Keratinocyte (primary cell): Measurements from ENCODE around the gene SEL1L2. TPM values are rescaled to one million over a fixed set of nuclear protein-coding genes. Genes with fewer than 3 reads are reported as not detected.

ENCODE experiments used
- DNase-seq: peaks from one replicate; pipeline ENCODE4 v3.0.0-alpha.2; 2011; ENCODE audit warnings: low read depth, missing footprints, low spot score
- FAIRE-seq: peaks from 2 replicates; lab custom pipeline; 2011; peaks lifted over from hg19 to GRCh38; lab: Jason Lieb, UNC
- H2AFZ ChIP-seq: 2 replicates; pipeline ENCODE4 v1.6.0; 2012; ENCODE audit warnings: low read length, control low read depth, inconsistent platforms; ENCODE audit not compliant: control insufficient read depth
- H3K27ac ChIP-seq: 2 replicates; pipeline ENCODE4 v1.5.1; 2011; ENCODE audit warnings: low read length; ENCODE audit not compliant: control insufficient read depth, insufficient read depth
- H3K27me3 ChIP-seq: 3 replicates; pipeline ENCODE4 v1.6.0; 2011; ENCODE audit warnings: low read length; ENCODE audit not compliant: control insufficient read depth, insufficient read depth; ENCODE audit errors: extremely low read depth
- H3K36me3 ChIP-seq, 2 experiments: 2 replicates in 1 of 2; 3 replicates in 1 of 2; pipeline ENCODE4 v1.5.1; 2011; ENCODE audit warnings: low read length in 2 of 2, mild to moderate bottlenecking in 1 of 2; ENCODE audit not compliant: control insufficient read depth in 2 of 2, insufficient read depth in 2 of 2; ENCODE audit errors: extremely low read depth in 1 of 2
- H3K4me1 ChIP-seq: 3 replicates; pipeline ENCODE4 v1.5.1; 2011; ENCODE audit warnings: low read length; ENCODE audit not compliant: control insufficient read depth, insufficient read depth; ENCODE audit errors: extremely low read depth
- H3K4me2 ChIP-seq: 3 replicates; pipeline ENCODE4 v1.6.0; 2011; ENCODE audit warnings: low read depth, low read length; ENCODE audit not compliant: control insufficient read depth, insufficient read depth; ENCODE audit errors: extremely low read depth
- H3K4me3 ChIP-seq, 3 experiments: fragments of 200-600 bp in 1 of 3; sonication (generic) in 1 of 3; 2 replicates in 2 of 3; 3 replicates in 1 of 3; pipeline ENCODE4 v1.5.1; 2011 to 2016; ENCODE audit warnings: low read length in 3 of 3, mild to moderate bottlenecking in 3 of 3, control low read depth in 2 of 3, inconsistent platforms in 1 of 3, low read depth in 1 of 3, mixed read lengths in 1 of 3, mixed run types in 1 of 3, moderate library complexity in 1 of 3; ENCODE audit not compliant: control insufficient read depth in 2 of 3, insufficient read depth in 2 of 3; ENCODE audit errors: extremely low read depth in 1 of 3
- H3K79me2 ChIP-seq: 2 replicates; pipeline ENCODE4 v1.6.0; 2012; ENCODE audit warnings: low read length; ENCODE audit not compliant: control insufficient read depth, insufficient read depth
- H3K9ac ChIP-seq: 3 replicates; pipeline ENCODE4 v1.6.0; 2011; ENCODE audit warnings: low read length; ENCODE audit not compliant: control insufficient read depth, insufficient read depth; ENCODE audit errors: extremely low read depth
- H3K9me1 ChIP-seq: 3 replicates; pipeline ENCODE4 v1.6.0; 2011; ENCODE audit warnings: low read length; ENCODE audit not compliant: control insufficient read depth, insufficient read depth; ENCODE audit errors: extremely low read depth
- H3K9me3 ChIP-seq: 2 replicates; pipeline ENCODE4 v1.5.1; 2012; ENCODE audit warnings: low read depth, low read length; ENCODE audit not compliant: control insufficient read depth
- H4K20me1 ChIP-seq: 3 replicates; pipeline ENCODE4 v1.6.0; 2011; ENCODE audit warnings: low read length; ENCODE audit not compliant: control insufficient read depth, insufficient read depth; ENCODE audit errors: extremely low read depth
- CTCF ChIP-seq, 3 experiments: IDR thresholded peaks in 1 of 3; conservative IDR thresholded peaks in 1 of 3; optimal IDR thresholded peaks in 1 of 3; 2 replicates in 2 of 3; 3 replicates in 1 of 3; pipeline versions ENCODE3 to v1.5.1; 2011; ENCODE audit warnings: low read length in 3 of 3, mild to moderate bottlenecking in 3 of 3, moderate library complexity in 2 of 3, control low read depth in 1 of 3, inconsistent platforms in 1 of 3; ENCODE audit not compliant: insufficient read depth in 2 of 3; ENCODE audit errors: extremely low read depth in 1 of 3
- EZH2 ChIP-seq: IDR thresholded peaks from one replicate; pipeline ENCODE4 v1.6.1; 2012; ENCODE audit warnings: inconsistent platforms, mild to moderate bottlenecking, low read length, moderate library complexity
- dilution Hi-C: fragments of 300-500 bp; cut with MboI; formaldehyde crosslinking; loops from one replicate; pipeline ENCODE4 v1.7.0; 2020; ENCODE audit warnings: low sequenced_read_pairs; ENCODE audit not compliant: extremely low pct_ligation_motif_present
- polyA plus RNA-seq, 5 experiments: library from polyadenylated mRNA; depleted of rRNA in 3 of 5; stranded (reverse) in 3 of 5; stranded (forward) in 1 of 5; unstranded in 1 of 5; fragments of >200 nt; gene quantifications; 1 replicate in 1 of 5; 2 replicates in 3 of 5; 3 replicates in 1 of 5; pipeline versions ENCODE4 v1.2.1 to v1.2.3, GENCODE V29; 2011 to 2012; ENCODE audit warnings: missing spikeins in 2 of 5, low read depth in 1 of 5, low replicate concordance in 1 of 5

The SEL1L2 gene
- polyA plus RNA-seq, 1 donor (not counting 4 experiments of a cell fraction or from before 2014, with no cell fraction given) = not detected

- FAIRE-seq = no peak
- no peak overlapping the region for H3K27ac ChIP-seq
Measured at GRCh38 chr20:13868331-13868730, 122.1 kb downstream of the SEL1L2 start.

DNA sequence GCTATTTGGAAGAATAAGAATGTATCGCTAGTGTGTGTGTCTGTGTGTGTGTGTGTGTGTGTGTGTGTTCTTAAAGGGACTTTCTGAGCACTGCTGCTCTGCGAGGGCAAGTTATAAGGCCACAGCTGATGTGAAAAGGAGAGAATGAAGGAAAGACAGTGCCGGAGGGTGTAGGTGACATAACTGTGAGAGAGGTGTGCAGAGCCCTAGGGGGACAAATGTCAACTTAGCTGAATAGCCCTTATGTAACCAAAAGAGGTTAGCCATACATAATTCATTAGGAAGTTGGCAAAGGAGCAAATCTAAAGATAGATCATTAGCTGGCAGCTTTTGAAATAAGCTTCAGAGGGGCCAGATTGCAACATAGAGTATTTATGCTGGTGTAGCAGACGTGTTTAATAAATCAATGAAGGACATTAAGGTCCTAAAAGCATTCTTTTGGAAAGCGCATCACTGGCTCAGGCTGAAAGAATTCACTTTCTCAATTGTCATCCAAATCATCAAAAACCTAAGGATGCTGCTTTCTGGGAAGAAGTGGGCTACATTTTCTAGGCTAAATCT lies 124.5 kb downstream of the SEL1L2 start:
- Histone ChIP-seq H2AFZ (no peak overlapping the region), H3K9ac (no peak overlapping the region), H3K36me3 (no peaks in the 10 kb centered on the region), H3K4me3 (no peak overlapping the region), H3K27me3 (no peaks in the 10 kb centered on the region), H3K4me2 (no peak overlapping the region), H3K9me3 (no peaks in the 10 kb centered on the region), H3K9me1 (no peaks in the 10 kb centered on the region), H3K4me1 (no peaks in the 10 kb centered on the region), H4K20me1 (no peaks in the 10 kb centered on the region), H3K27ac (no peak overlapping the region), H3K79me2 (no peaks in the 10 kb centered on the region)
- TF ChIP-seq EZH2 (no peak), CTCF (optimal IDR thresholded peaks at IDR 0.05 in 1 of 3, IDR thresholded peaks at IDR 0.05 in 1 of 3, conservative IDR thresholded peaks at IDR 0.05 in 1 of 3; ENCODE audit: extremely low read depth in 1 of 3, insufficient read depth in 2 of 3, low read length in 3 of 3) (no peak)
- DNase-seq (no peak), FAIRE-seq (no peak)
- dilution Hi-C loops = no loop called here

More at GRCh38 chr20:13868331-13868730, 122.1 kb downstream of the SEL1L2 start:
- H3K9me1 ChIP-seq = no peaks in the 10 kb centered on the region
- no peaks in the 10 kb centered on the region for H4K20me1 ChIP-seq
- H3K27me3 ChIP-seq = no peaks in the 10 kb centered on the region
- no peak for DNase-seq
- H3K4me3 ChIP-seq = no peak overlapping the region
- no peak overlapping the region for H3K4me2 ChIP-seq
- H3K79me2 ChIP-seq = no peaks in the 10 kb centered on the region
- no peak for TF ChIP-seq CTCF (optimal IDR thresholded peaks at IDR 0.05 in 1 of 3, IDR thresholded peaks at IDR 0.05 in 1 of 3, conservative IDR thresholded peaks at IDR 0.05 in 1 of 3; ENCODE audit: extremely low read depth in 1 of 3, insufficient read depth in 2 of 3, low read length in 3 of 3)
- no peak for TF ChIP-seq EZH2
- H3K9me3 ChIP-seq = no peaks in the 10 kb centered on the region
- no peak overlapping the region for H2AFZ ChIP-seq
- dilution Hi-C loops = no loop called here
- no peaks in the 10 kb centered on the region for H3K36me3 ChIP-seq
- H3K9ac ChIP-seq = no peak overlapping the region
- no peaks in the 10 kb centered on the region for H3K4me1 ChIP-seq
